IPS-18a (cell line): ENCODE data around the gene CA6.
"Not testable (repeated sequence)": the region's sequence is repeated elsewhere in the genome, so short reads cannot be mapped to it uniquely, and the experiment has no call there.

Experiments used
- H3K27ac ChIP-seq: one replicate; pipeline ENCODE4 v1.5.1; 2013; ENCODE audit warnings: low read length
- H3K27me3 ChIP-seq: one replicate; pipeline ENCODE4 v1.6.1; 2013; ENCODE audit warnings: mild to moderate bottlenecking, low read length; ENCODE audit not compliant: control insufficient read depth, insufficient read depth
- H3K36me3 ChIP-seq: one replicate; pipeline ENCODE4 v1.6.1; 2013; ENCODE audit warnings: low read depth, low read length; ENCODE audit not compliant: control insufficient read depth
- H3K4me1 ChIP-seq: one replicate; pipeline ENCODE4 v1.6.1; 2013; ENCODE audit warnings: low read depth, low read length; ENCODE audit not compliant: control insufficient read depth
- H3K4me3 ChIP-seq: one replicate; pipeline ENCODE4 v1.5.1; 2013; ENCODE audit warnings: low read length
- H3K9ac ChIP-seq: one replicate; pipeline ENCODE4 v1.6.1; 2013; ENCODE audit warnings: mild to moderate bottlenecking, low read length, moderate library complexity
- H3K9me3 ChIP-seq: one replicate; pipeline ENCODE4 v1.6.1; 2013; ENCODE audit warnings: low read depth, low read length; ENCODE audit not compliant: control insufficient read depth

Gene CA6

GRCh38 chr1:8910331-8910730 is 35.3 kb upstream of the CA6 start:
- no peaks in the 10 kb centered on the region for H3K27me3 ChIP-seq
- H3K27ac ChIP-seq, result no peak overlapping the region
- peaks cover 13% of the 10 kb centered on the region for H3K4me1 ChIP-seq
- peaks cover 4% of the 10 kb centered on the region for H3K9me3 ChIP-seq
- no peak overlapping the region for H3K4me3 ChIP-seq
- no peaks in the 10 kb centered on the region for H3K36me3 ChIP-seq
- H3K9ac ChIP-seq, result no peak overlapping the region

GRCh38 chr1:8910914-8911313 is 34.8 kb upstream of the CA6 start:
- Histone ChIP-seq H3K27ac (no peak overlapping the region), H3K4me1 (peaks cover 19% of the 10 kb centered on the region), H3K27me3 (no peaks in the 10 kb centered on the region), H3K9me3 (peaks cover 4% of the 10 kb centered on the region), H3K9ac (no peak overlapping the region), H3K36me3 (no peaks in the 10 kb centered on the region), H3K4me3 (no peak overlapping the region)

GRCh38 chr1:8911416-8912309 is 34.0 kb upstream of the CA6 start:
- peaks cover 4% of the 10 kb centered on the region for H3K9me3 ChIP-seq
- H3K4me3 ChIP-seq, result no peak overlapping the region
- H3K9ac ChIP-seq, result no peak overlapping the region

GRCh38 chr1:8913457-8913856 is 32.2 kb upstream of the CA6 start:
- H3K9ac ChIP-seq, result no peak overlapping the region
- no peaks in the 10 kb centered on the region for H3K36me3 ChIP-seq
- peaks cover 4% of the 10 kb centered on the region for H3K9me3 ChIP-seq
- H3K4me3 ChIP-seq, result no peak overlapping the region
- no peaks in the 10 kb centered on the region for H3K27me3 ChIP-seq
- peaks cover 17% of the 10 kb centered on the region for H3K4me1 ChIP-seq
- no peak overlapping the region for H3K27ac ChIP-seq

More at GRCh38 chr1:8911416-8912309, 34.0 kb upstream of the CA6 start:
- Histone ChIP-seq H3K27me3 (no peaks in the 10 kb centered on the region), H3K27ac (peak overlapping the region; percentile 21), H3K36me3 (no peaks in the 10 kb centered on the region), H3K4me1 (peaks cover 21% of the 10 kb centered on the region)

GRCh38 chr1:8914466-8914865 is 31.2 kb upstream of the CA6 start:
- Histone ChIP-seq H3K9ac (no peak overlapping the region), H3K27me3 (no peaks in the 10 kb centered on the region), H3K36me3 (no peaks in the 10 kb centered on the region), H3K4me3 (no peak overlapping the region), H3K9me3 (peaks cover 4% of the 10 kb centered on the region), H3K27ac (no peak overlapping the region), H3K4me1 (peaks cover 17% of the 10 kb centered on the region)

- no peaks in the 10 kb centered on the region for H3K36me3 ChIP-seq
- peaks cover 17% of the 10 kb centered on the region for H3K4me1 ChIP-seq
- H3K9ac ChIP-seq, result no peak overlapping the region
- H3K27me3 ChIP-seq, result no peaks in the 10 kb centered on the region
- no peak overlapping the region for H3K27ac ChIP-seq
- peaks cover 4% of the 10 kb centered on the region for H3K9me3 ChIP-seq
- no peak overlapping the region for H3K4me3 ChIP-seq
Measured at GRCh38 chr1:8915446-8915845, 30.2 kb upstream of the CA6 start.

- H3K27me3 ChIP-seq, H3K9me3 ChIP-seq, H3K27ac ChIP-seq, H3K9ac ChIP-seq, H3K36me3 ChIP-seq, H3K4me3 ChIP-seq: not testable (repeated sequence)
- peaks cover 13% of the 10 kb centered on the region for H3K4me1 ChIP-seq
Measured at GRCh38 chr1:8917536-8917935, 28.1 kb upstream of the CA6 start.

- no peaks in the 10 kb centered on the region for H3K4me1 ChIP-seq
- H3K36me3 ChIP-seq, result no peaks in the 10 kb centered on the region
- no peak overlapping the region for H3K4me3 ChIP-seq
- no peak overlapping the region for H3K9ac ChIP-seq
- H3K9me3 ChIP-seq, result no peaks in the 10 kb centered on the region
- H3K27me3 ChIP-seq, result no peaks in the 10 kb centered on the region
- H3K27ac ChIP-seq, result no peak overlapping the region
Measured at GRCh38 chr1:8922962-8923361, 22.7 kb upstream of the CA6 start.

- Histone ChIP-seq H3K27me3 (no peaks in the 10 kb centered on the region), H3K27ac (no peak overlapping the region), H3K4me3 (no peak overlapping the region), H3K36me3 (no peaks in the 10 kb centered on the region), H3K9ac (no peak overlapping the region), H3K9me3 (no peaks in the 10 kb centered on the region), H3K4me1 (no peaks in the 10 kb centered on the region)
Measured at GRCh38 chr1:8925406-8925805, 20.3 kb upstream of the CA6 start.

GRCh38 chr1:8925960-8926359 is 19.7 kb upstream of the CA6 start:
- Histone ChIP-seq H3K4me3 (no peak overlapping the region), H3K4me1 (no peaks in the 10 kb centered on the region), H3K27ac (no peak overlapping the region), H3K27me3 (no peaks in the 10 kb centered on the region), H3K9ac (no peak overlapping the region), H3K36me3 (no peaks in the 10 kb centered on the region), H3K9me3 (no peaks in the 10 kb centered on the region)

- Histone ChIP-seq H3K36me3 (no peaks in the 10 kb centered on the region), H3K9me3 (no peaks in the 10 kb centered on the region), H3K27ac (no peak overlapping the region), H3K27me3 (no peaks in the 10 kb centered on the region), H3K9ac (no peak overlapping the region), H3K4me3 (no peak overlapping the region), H3K4me1 (no peaks in the 10 kb centered on the region)
Measured at GRCh38 chr1:8926707-8927694, 18.7 kb upstream of the CA6 start.
